ENCODE results near the gene BAIAP3.

- TF ChIP-seq TARDBP (IDR thresholded peaks at IDR 0.05) (no peak), FOXM1 (IDR thresholded peaks at IDR 0.05; ENCODE audit: borderline replicate concordance) (no peak), PKNOX1 (IDR thresholded peaks at IDR 0.05) (no peak)
Measured at GRCh38 chr16:1375298-1375640, 41.8 kb downstream of the BAIAP3 start.

Data from HEK293T (cell line).